SK-N-SH (cell line): ENCODE data around the gene HHLA2. TPM values are rescaled to one million over a fixed set of nuclear protein-coding genes. Genes with fewer than 3 reads are reported as not detected.

Source experiments
- CTCF ChIA-PET: fragments of 300-600, 350-600 bp; formaldehyde crosslinking; extraction: SDS; loops from one replicate; lab custom pipeline; 2021; lab: Yijun Ruan, JAX
- POLR2A ChIA-PET: fragments of 350-600 bp; sonication (Branson Sonifier 250); formaldehyde crosslinking; extraction: SDS; loops from one replicate; lab custom pipeline; 2020; ENCODE audit warnings: antibody characterized with exemption, inconsistent platforms; lab: Yijun Ruan, JAX
- DNase-seq: peaks from one replicate; pipeline ENCODE4 v3.0.0; 2012
- H2AFZ ChIP-seq: fragments of 200-600 bp; sonication (generic); 2 replicates; pipeline ENCODE4 v1.8.1; 2016; ENCODE audit warnings: antibody characterized with exemption, mild to moderate bottlenecking, low read depth
- H3F3A ChIP-seq: fragments of 200-600 bp; sonication (generic); replicated peaks from 2 replicates; pipeline ENCODE3; 2016; ENCODE audit warnings: antibody characterized with exemption, mild to moderate bottlenecking; ENCODE audit not compliant: insufficient read depth
- H3K27ac ChIP-seq, 2 experiments: fragments of 200-500 bp in 1 of 2; fragments of 200-600 bp in 1 of 2; sonication (Bioruptor generic) in 1 of 2; sonication (generic), shearing (Covaris generic) in 1 of 2; 2 replicates each; pipeline versions ENCODE4 v1.5.1 to v1.6.1; 2014 to 2016; ENCODE audit warnings: low read depth in 2 of 2, inconsistent platforms in 1 of 2, low read length in 1 of 2, mild to moderate bottlenecking in 1 of 2, mixed read lengths in 1 of 2
- H3K27me3 ChIP-seq: fragments of 200-600 bp; sonication (generic), shearing (Covaris generic); 2 replicates; pipeline ENCODE4 v1.6.1; 2016; ENCODE audit warnings: mixed run types; ENCODE audit not compliant: insufficient read depth
- H3K36me3 ChIP-seq, 2 experiments: fragments of 200-500 bp in 1 of 2; fragments of 200-600 bp in 1 of 2; sonication (Bioruptor generic) in 1 of 2; sonication (generic) in 1 of 2; replicated peaks in 1 of 2; 2 replicates each; pipeline versions ENCODE3 to v1.5.1; 2014 to 2016; ENCODE audit warnings: low read length in 1 of 2, mild to moderate bottlenecking in 1 of 2; ENCODE audit not compliant: insufficient read depth in 2 of 2, control insufficient read depth in 1 of 2
- H3K4me1 ChIP-seq, 2 experiments: fragments of 200-500 bp in 1 of 2; fragments of 200-600 bp in 1 of 2; sonication (Bioruptor generic) in 1 of 2; sonication (generic), shearing (Covaris generic) in 1 of 2; 2 replicates each; pipeline versions ENCODE4 v1.5.1 to v1.6.1; 2014 to 2016; ENCODE audit warnings: low read depth in 1 of 2, low read length in 1 of 2, mixed run types in 1 of 2; ENCODE audit not compliant: insufficient read depth in 2 of 2, control insufficient read depth in 1 of 2
- H3K4me2 ChIP-seq: fragments of 200-600 bp; sonication (generic), shearing (Covaris generic); 2 replicates; pipeline ENCODE4 v1.6.1; 2017; ENCODE audit warnings: mixed run types
- H3K4me3 ChIP-seq, 2 experiments: fragments of 200-500 bp in 1 of 2; fragments of 200-600 bp in 1 of 2; sonication (Bioruptor generic) in 1 of 2; sonication (generic), shearing (Covaris generic) in 1 of 2; 2 replicates each; pipeline versions ENCODE4 v1.5.1 to v1.8.1; 2014 to 2016; ENCODE audit warnings: low read depth in 2 of 2, inconsistent platforms in 1 of 2, low read length in 1 of 2, mild to moderate bottlenecking in 1 of 2, mixed read lengths in 1 of 2, moderate library complexity in 1 of 2
- H3K79me2 ChIP-seq: fragments of 200-600 bp; sonication (generic); 2 replicates; pipeline ENCODE4 v1.8.1; 2017; ENCODE audit warnings: mild to moderate bottlenecking; ENCODE audit not compliant: insufficient read depth
- H3K9ac ChIP-seq: fragments of 200-600 bp; sonication (generic); 2 replicates; pipeline ENCODE4 v1.6.1; 2017; ENCODE audit warnings: mixed run types
- H3K9me2 ChIP-seq: fragments of 200-600 bp; sonication (generic); 2 replicates; pipeline ENCODE4 v1.6.1; 2017; ENCODE audit warnings: mixed run types
- H3K9me3 ChIP-seq: fragments of 200-600 bp; sonication (generic); 2 replicates; pipeline ENCODE4 v1.6.1; 2017; ENCODE audit warnings: mixed run types, mild to moderate bottlenecking, moderate library complexity
- H4K20me1 ChIP-seq: fragments of 200-600 bp; sonication (generic); 2 replicates; pipeline ENCODE4 v1.6.1; 2017; ENCODE audit warnings: mild to moderate bottlenecking, mixed run types; ENCODE audit not compliant: insufficient read depth
- CHD2 ChIP-seq: fragments of 150-350 bp; IDR thresholded peaks from 2 replicates; pipeline ENCODE4 v1.6.1; 2018; ENCODE audit warnings: low read length; ENCODE audit not compliant: partially characterized antibody
- CTCF ChIP-seq: fragments of 200-600 bp; sonication (generic); IDR thresholded peaks from 2 replicates; pipeline ENCODE4 v1.6.1; 2017; ENCODE audit warnings: antibody characterized with exemption, mild to moderate bottlenecking, moderate library complexity
- ELF1 ChIP-seq: IDR thresholded peaks from 2 replicates; pipeline ENCODE4 v1.4.0; 2012
- EP300 ChIP-seq, 2 experiments: IDR thresholded peaks; 2 replicates each; pipeline versions ENCODE4 v1.4.0 to v1.6.1; 2012; ENCODE audit warnings: borderline replicate concordance in 1 of 2, low read depth in 1 of 2, low read length in 1 of 2
- GABPA ChIP-seq: IDR thresholded peaks from 2 replicates; pipeline ENCODE4 v1.4.0; 2012; ENCODE audit warnings: low read depth, mild to moderate bottlenecking
- GATA2 ChIP-seq: sonication (generic); formaldehyde crosslinking; IDR thresholded peaks from 2 replicates; pipeline ENCODE4 v1.5.0; 2020; ENCODE audit warnings: mild to moderate bottlenecking, missing genetic modification reagents
- JUND ChIP-seq: IDR thresholded peaks from 2 replicates; pipeline ENCODE4 v1.4.0; 2012
- MAX ChIP-seq: IDR thresholded peaks from 2 replicates; pipeline ENCODE4 v1.4.0; 2012; ENCODE audit warnings: low read depth
- MEF2A ChIP-seq: IDR thresholded peaks from 2 replicates; pipeline ENCODE4 v1.4.0; 2012; ENCODE audit warnings: low read depth, borderline replicate concordance
- NFIC ChIP-seq: IDR thresholded peaks from 2 replicates; pipeline ENCODE4 v1.4.0; 2012; ENCODE audit warnings: borderline replicate concordance
- SIN3A ChIP-seq: IDR thresholded peaks from 2 replicates; pipeline ENCODE4 v1.6.1; 2012; ENCODE audit warnings: low read depth, mild to moderate bottlenecking, low read length, moderate library complexity, borderline replicate concordance
- SMC3 ChIP-seq: IDR thresholded peaks from 2 replicates; pipeline ENCODE4 v1.6.1; 2012; ENCODE audit warnings: low read depth, low read length, improper control_type of control experiment
- TCF12 ChIP-seq: IDR thresholded peaks from 2 replicates; pipeline ENCODE4 v1.4.0; 2012
- TEAD4 ChIP-seq: IDR thresholded peaks from 2 replicates; pipeline ENCODE4 v1.4.0; 2012; ENCODE audit warnings: mild to moderate bottlenecking, borderline replicate concordance; ENCODE audit not compliant: insufficient read depth
- YY1 ChIP-seq: IDR thresholded peaks from 2 replicates; pipeline ENCODE4 v1.4.0; 2012; ENCODE audit warnings: low read depth, mild to moderate bottlenecking
- WGBS: methylation state at CpG from one replicate; pipeline ENCODE4 v1.1.6; 2017; ENCODE audit warnings: low lambda C conversion rate; 5-methylcytosine and 5-hydroxymethylcytosine counted together
- polyA plus RNA-seq, 3 experiments: library from polyadenylated mRNA; depleted of rRNA; stranded (reverse); fragments of >200 nt; gene quantifications; 2 replicates each; pipeline ENCODE4 v1.2.3, GENCODE V29; 2012
- TF ChIP-seq, protein P1 (sequence below): fragments of 150-350 bp; IDR thresholded peaks from 2 replicates; pipeline ENCODE4 v1.6.1; 2016; ENCODE audit warnings: mild to moderate bottlenecking, low read depth, low read length
- TF ChIP-seq, protein P2 (sequence below): IDR thresholded peaks from 2 replicates; pipeline ENCODE4; 2012

The HHLA2 gene
- polyA plus RNA-seq, 1 of the 3 experiments (the other 2 are of a cell fraction) = not detected

GRCh38 chr3:108302570-108302969 lies 6.2 kb downstream of the HHLA2 start:
- H3K4me1 ChIP-seq = no peaks in the 10 kb centered on the region
- 94% methylated on average over 4 of the region's 4 CpGs for WGBS
- no peak overlapping the region for H3K27ac ChIP-seq
- no peaks in the 10 kb centered on the region for H3K36me3 ChIP-seq
- H3K9me2 ChIP-seq = no peaks in the 10 kb centered on the region
- H3F3A ChIP-seq = no peaks in the 10 kb centered on the region
- no peak for TF ChIP-seq CHD2
- H3K9ac ChIP-seq = no peak overlapping the region
- H2AFZ ChIP-seq = no peak overlapping the region
- CTCF ChIA-PET = no interaction called here
- H3K27me3 ChIP-seq = no peaks in the 10 kb centered on the region
- no peaks in the 10 kb centered on the region for H4K20me1 ChIP-seq
- POLR2A ChIA-PET = no interaction called here
- no peaks in the 10 kb centered on the region for H3K9me3 ChIP-seq
- H3K4me2 ChIP-seq = no peak overlapping the region
- no peak overlapping the region for H3K4me3 ChIP-seq
- no peak for DNase-seq
- H3K79me2 ChIP-seq = no peaks in the 10 kb centered on the region

DNA sequence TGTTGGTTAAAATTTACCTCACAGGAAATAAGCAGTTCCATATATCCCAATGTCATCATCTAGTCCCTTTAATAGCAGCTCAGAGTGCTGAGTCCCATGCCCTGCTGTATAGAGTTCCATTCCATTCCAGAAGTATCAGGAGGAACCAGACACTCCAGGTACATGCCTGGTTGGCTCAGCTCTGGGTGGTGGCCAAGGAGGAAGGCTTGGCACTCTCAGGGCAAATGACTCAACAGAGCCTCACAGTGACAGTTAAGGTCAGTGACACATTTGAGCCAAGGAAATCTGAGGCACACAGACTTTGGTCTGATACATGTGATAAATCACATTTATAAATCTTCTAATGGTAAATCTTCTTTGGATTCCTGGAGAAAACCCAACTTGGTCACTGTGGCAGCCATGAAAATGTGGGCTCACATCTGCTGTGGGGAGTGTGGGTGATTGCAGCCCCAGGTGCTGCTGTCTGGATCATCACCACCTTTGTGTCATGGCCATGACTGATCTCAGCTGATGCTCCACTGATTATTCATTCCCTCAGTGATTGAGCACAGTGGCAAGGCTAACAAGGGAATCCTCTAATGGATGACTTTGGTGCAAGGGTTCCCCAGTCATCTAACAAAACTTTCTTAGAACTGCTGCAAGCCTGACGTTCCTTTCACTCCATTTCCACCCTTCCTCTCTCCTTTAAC lies 9.3 kb downstream of the HHLA2 start:
- H3K9me2 ChIP-seq = 0 out of 2 replicates have a peak, but pooled peaks cover 4% of the 10 kb centered on the region
- no peak overlapping the region for H2AFZ ChIP-seq
- no peak overlapping the region for H3K4me3 ChIP-seq
- CTCF ChIA-PET = no interaction called here
- H3K4me1 ChIP-seq = no peaks in the 10 kb centered on the region
- H3K27ac ChIP-seq = no peak overlapping the region
- POLR2A ChIA-PET = no interaction called here
- H3K9me3 ChIP-seq = no peaks in the 10 kb centered on the region
- H3F3A ChIP-seq = no peaks in the 10 kb centered on the region
- no peak overlapping the region for H3K9ac ChIP-seq
- no peak for DNase-seq
- TF ChIP-seq SMC3 (no peak), GABPA (no peak), JUND (no peak), CTCF (no peak), TCF12 (no peak), EP300 (IDR thresholded peaks at IDR 0.05; ENCODE audit: borderline replicate concordance in 1 of 2, low read depth in 1 of 2, low read length in 1 of 2) (no peak), YY1 (no peak), TEAD4 (no peak), MAX (no peak), MEF2A (no peak), NFIC (no peak), GATA2 (no peak), SIN3A (no peak), ELF1 (no peak)
- TF ChIP-seq, protein P1, sequence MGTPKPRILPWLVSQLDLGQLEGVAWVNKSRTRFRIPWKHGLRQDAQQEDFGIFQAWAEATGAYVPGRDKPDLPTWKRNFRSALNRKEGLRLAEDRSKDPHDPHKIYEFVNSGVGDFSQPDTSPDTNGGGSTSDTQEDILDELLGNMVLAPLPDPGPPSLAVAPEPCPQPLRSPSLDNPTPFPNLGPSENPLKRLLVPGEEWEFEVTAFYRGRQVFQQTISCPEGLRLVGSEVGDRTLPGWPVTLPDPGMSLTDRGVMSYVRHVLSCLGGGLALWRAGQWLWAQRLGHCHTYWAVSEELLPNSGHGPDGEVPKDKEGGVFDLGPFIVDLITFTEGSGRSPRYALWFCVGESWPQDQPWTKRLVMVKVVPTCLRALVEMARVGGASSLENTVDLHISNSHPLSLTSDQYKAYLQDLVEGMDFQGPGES = no peak
- TF ChIP-seq, protein P2, sequence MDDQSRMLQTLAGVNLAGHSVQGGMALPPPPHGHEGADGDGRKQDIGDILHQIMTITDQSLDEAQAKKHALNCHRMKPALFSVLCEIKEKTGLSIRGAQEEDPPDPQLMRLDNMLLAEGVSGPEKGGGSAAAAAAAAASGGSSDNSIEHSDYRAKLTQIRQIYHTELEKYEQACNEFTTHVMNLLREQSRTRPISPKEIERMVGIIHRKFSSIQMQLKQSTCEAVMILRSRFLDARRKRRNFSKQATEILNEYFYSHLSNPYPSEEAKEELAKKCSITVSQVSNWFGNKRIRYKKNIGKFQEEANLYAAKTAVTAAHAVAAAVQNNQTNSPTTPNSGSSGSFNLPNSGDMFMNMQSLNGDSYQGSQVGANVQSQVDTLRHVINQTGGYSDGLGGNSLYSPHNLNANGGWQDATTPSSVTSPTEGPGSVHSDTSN = no peak
- WGBS = 85% methylated on average over 1 of the region's 1 CpG
- no peaks in the 10 kb centered on the region for H4K20me1 ChIP-seq
- no peaks in the 10 kb centered on the region for H3K36me3 ChIP-seq
- no peaks in the 10 kb centered on the region for H3K79me2 ChIP-seq
- H3K27me3 ChIP-seq = no peaks in the 10 kb centered on the region
- H3K4me2 ChIP-seq = no peak overlapping the region
